GM19193 (cell line): ENCODE data around the gene ERVW-1.
"Not testable (repeated sequence)": the region's sequence is repeated elsewhere in the genome, so short reads cannot be mapped to it uniquely, and the experiment has no call there.

Experiments
- POLR2A ChIP-seq: IDR thresholded peaks from 4 replicates; pipeline ENCODE4 v1.6.1; 2011; ENCODE audit not compliant: insufficient read depth, insufficient read length; ENCODE audit errors: extremely low read depth

Gene ERVW-1

GRCh38 chr7:92477681-92478080, at the start of gene ERVW-1:
ERVW-1 (minus strand) TSS chr7:92477946; CDS start chr7:92470381, 7,565 bp downstream.
- not testable (repeated sequence) for TF ChIP-seq POLR2A

- TF ChIP-seq POLR2A: no peak
Measured at GRCh38 chr7:92523110-92523509, 45.4 kb upstream of the ERVW-1 start.

- no peak for TF ChIP-seq POLR2A
Measured at GRCh38 chr7:92520024-92520423, 42.3 kb upstream of the ERVW-1 start.

GRCh38 chr7:92517631-92518030, 39.9 kb upstream of the ERVW-1 start:
- TF ChIP-seq POLR2A: no peak

- no peak for TF ChIP-seq POLR2A
Measured at GRCh38 chr7:92513167-92513902, 35.6 kb upstream of the ERVW-1 start.

- TF ChIP-seq POLR2A: no peak
Measured at GRCh38 chr7:92508946-92509345, 31.2 kb upstream of the ERVW-1 start.

GRCh38 chr7:92506363-92506762, 28.6 kb upstream of the ERVW-1 start:
- TF ChIP-seq POLR2A: no peak

- TF ChIP-seq POLR2A: no peak
Measured at GRCh38 chr7:92504563-92504962, 26.8 kb upstream of the ERVW-1 start.

GRCh38 chr7:92503767-92504166, 26.0 kb upstream of the ERVW-1 start:
- TF ChIP-seq POLR2A: no peak

GRCh38 chr7:92498557-92498956, 20.8 kb upstream of the ERVW-1 start:
- no peak for TF ChIP-seq POLR2A

GRCh38 chr7:92496876-92497275, 19.1 kb upstream of the ERVW-1 start:
- no peak for TF ChIP-seq POLR2A

GRCh38 chr7:92489634-92490033, 11.9 kb upstream of the ERVW-1 start:
- no peak for TF ChIP-seq POLR2A

GRCh38 chr7:92487804-92488203, 10.1 kb upstream of the ERVW-1 start:
- TF ChIP-seq POLR2A: no peak

- no peak for TF ChIP-seq POLR2A
Measured at GRCh38 chr7:92485974-92486373, 8.2 kb upstream of the ERVW-1 start.

GRCh38 chr7:92485267-92485892, 7.6 kb upstream of the ERVW-1 start:
- TF ChIP-seq POLR2A: no peak

GRCh38 chr7:92478711-92479110, 965 bp upstream of the ERVW-1 start:
- no peak for TF ChIP-seq POLR2A
